A549 treated with AZD9567 at 1 μM for 4 hours (cell line): ENCODE results near the gene RGPD6. TPM values are rescaled to one million over a fixed set of nuclear protein-coding genes. Genes with fewer than 3 reads are reported as not detected.

Experiments
- total RNA-seq: library from RNA; stranded (reverse); fragments of 200-300 nt; extraction: Qiagen RNA extraction; gene quantifications from 5 replicates; pipeline ENCODE4 v1.2.3, GENCODE V29; 2022; ENCODE audit not compliant: insufficient read depth

RGPD6 gene
- 9.0 to 14.6 TPM (median 9.5 TPM) in 5 replicates for total RNA-seq

DNA sequence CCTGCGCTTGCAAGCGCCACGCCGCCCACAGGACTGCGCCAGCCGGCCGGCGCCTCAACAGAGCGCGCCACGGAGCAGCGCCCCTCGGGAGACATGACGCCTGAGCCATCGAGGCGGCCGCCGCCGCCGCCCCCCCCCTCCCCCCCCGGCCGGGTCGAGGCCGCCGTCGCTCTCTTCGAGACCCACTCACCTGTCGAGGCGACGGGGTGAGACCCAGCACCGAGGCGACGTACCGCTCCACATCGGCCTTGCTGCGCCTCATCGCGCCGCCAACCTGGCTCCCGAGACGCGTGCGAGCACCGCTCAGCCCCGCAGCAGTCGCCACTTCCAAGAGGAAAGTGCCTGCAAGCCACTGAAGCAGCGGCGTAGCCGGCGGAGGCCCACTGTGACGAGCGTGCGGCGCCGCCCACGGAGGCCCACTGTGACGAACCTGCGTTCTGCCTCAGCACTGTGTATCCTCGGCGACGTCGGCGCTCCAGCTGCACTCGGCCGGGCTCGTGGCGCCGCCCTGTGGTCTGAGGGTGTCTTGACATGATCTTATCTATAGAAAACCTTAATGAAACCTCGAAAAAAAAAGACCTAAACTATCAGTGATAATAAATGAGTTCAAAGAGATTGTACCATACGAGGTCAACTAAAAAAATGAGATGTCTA is at the start of gene RGPD6:
RGPD6 (minus strand) TSS at position 460 of the 654 bp plus-strand sequence; CDS start at position 262, 198 bp downstream.

DNA sequence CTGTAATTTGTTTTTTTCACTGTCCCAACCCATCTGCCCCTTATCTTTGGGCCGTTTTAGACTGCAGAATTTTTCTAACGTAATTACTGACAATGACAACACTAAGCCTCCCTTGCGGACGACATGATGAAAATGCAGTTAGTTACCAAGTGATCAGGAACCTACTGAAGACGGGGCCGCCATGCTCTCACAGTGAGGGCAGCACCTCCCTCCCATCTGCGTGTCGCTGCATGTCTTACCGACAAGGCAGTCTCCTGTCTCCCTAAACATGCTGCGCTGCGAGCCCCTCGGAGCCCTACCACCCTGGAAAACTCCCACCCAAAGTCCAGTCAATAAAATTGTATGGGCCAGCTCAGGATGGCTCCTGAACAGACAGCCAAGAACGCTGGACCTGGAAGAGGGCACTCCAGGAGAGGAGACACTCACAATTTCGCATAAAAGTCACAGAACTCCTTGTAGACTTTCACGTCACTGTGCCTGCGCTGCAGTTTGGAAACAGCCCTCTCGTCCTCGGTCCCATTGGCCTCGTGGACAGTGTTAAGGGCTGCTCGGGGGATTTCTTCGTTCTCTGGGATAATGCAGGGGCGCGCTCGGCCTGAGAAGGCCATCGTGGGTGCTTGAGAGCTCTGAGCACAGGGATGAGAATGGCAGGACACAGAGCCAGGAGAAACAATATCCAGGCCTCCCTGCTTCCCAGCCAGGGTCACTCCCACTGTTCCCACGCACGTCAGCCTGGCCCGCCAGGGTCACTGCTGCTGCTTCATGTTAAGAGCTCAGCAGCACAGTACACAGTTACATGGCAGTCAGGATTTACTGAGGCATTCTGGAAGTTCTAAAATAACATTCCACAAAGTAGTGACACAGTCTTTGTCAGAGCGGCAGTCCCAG is 104.6 kb downstream of the RGPD6 start, which contains the start of gene LIMS4:
LIMS4 (minus strand) TSS at position 646 of the 888 bp plus-strand sequence; CDS start at position 608, 38 bp downstream.

Other genes starting within 250 kb of the RGPD6 start
- gene LIMS4, start 104.4 kb downstream of the RGPD6 start, total RNA-seq, result 0.63 to 0.91 TPM (median 0.75 TPM) in 4 of 5 replicates, not detected in the other
- gene BUB1, start 100.8 kb upstream of the RGPD6 start, total RNA-seq, result 37.2 to 47.0 TPM (median 43.1 TPM) in 5 replicates
- not detected in 5 replicates for gene ACOXL, start 155.4 kb upstream of the RGPD6 start, total RNA-seq